SK-N-SH (cell line): ENCODE data around the gene CLRN3.

Source experiments
- CTCF ChIP-seq: fragments of 200-600 bp; sonication (generic); IDR thresholded peaks from 2 replicates; pipeline ENCODE4 v1.6.1; 2017; ENCODE audit warnings: antibody characterized with exemption, mild to moderate bottlenecking, moderate library complexity
- ELF1 ChIP-seq: IDR thresholded peaks from 2 replicates; pipeline ENCODE4 v1.4.0; 2012
- FOXM1 ChIP-seq: IDR thresholded peaks from 2 replicates; pipeline ENCODE4 v1.4.0; 2012; ENCODE audit warnings: low read depth, mild to moderate bottlenecking
- POLR2AphosphoS5 ChIP-seq: IDR thresholded peaks from 2 replicates; pipeline ENCODE4 v1.6.1; 2012; ENCODE audit warnings: low read depth, low read length
- RCOR1 ChIP-seq: fragments of 150-350 bp; IDR thresholded peaks from 2 replicates; pipeline ENCODE4 v1.6.1; 2017; ENCODE audit warnings: antibody characterized with exemption, low read length
- SMC3 ChIP-seq: IDR thresholded peaks from 2 replicates; pipeline ENCODE4 v1.6.1; 2012; ENCODE audit warnings: low read depth, low read length, improper control_type of control experiment
- TEAD4 ChIP-seq: IDR thresholded peaks from 2 replicates; pipeline ENCODE4 v1.4.0; 2012; ENCODE audit warnings: mild to moderate bottlenecking, borderline replicate concordance; ENCODE audit not compliant: insufficient read depth

DNA sequence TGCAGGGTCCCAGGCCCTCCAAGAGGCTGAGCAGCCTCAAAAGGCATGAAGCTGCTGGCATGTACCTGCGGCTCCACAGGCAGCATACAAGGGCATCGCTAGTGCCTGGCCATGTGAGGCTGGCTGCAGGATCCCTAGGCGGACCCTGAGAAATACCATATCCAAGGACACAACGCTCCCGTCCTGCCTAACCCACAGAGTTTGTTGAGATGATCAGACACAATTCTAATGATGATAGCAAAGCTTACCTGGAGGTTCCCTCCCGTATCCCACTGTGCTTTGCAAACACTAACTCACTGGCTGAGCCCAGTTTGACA, 17.3 kb downstream of the CLRN3 start:
- no peak for TF ChIP-seq ELF1
- TF ChIP-seq CTCF, result no peak
- no peak for TF ChIP-seq RCOR1
- no peak for TF ChIP-seq SMC3
- no peak for TF ChIP-seq TEAD4
- TF ChIP-seq POLR2AphosphoS5, result no peak
- no peak for TF ChIP-seq FOXM1
